Endothelial cell of umbilical vein (primary cell): ENCODE measurements around the gene CNTNAP2. TPM values are rescaled to one million over a fixed set of nuclear protein-coding genes. Genes with fewer than 3 reads are reported as not detected.

ENCODE experiments used
- BruUV-seq: library from RNA; stranded (reverse); fragments of 400-500 nt; replicated peaks from 2 replicates; lab custom pipeline; 2021; lab: Mats Ljungman, UMichigan
- CTCF ChIA-PET: fragments of 300-600, 350-600 bp; sonication (Branson Sonifier 250); formaldehyde crosslinking; loops from one replicate; lab custom pipeline; 2021; ENCODE audit warnings: antibody characterized with exemption, inconsistent platforms; lab: Charles Lee
- POLR2A ChIA-PET: fragments of 300-600, 350-600 bp; sonication (Branson Sonifier 250); formaldehyde crosslinking; loops from one replicate; lab custom pipeline; 2021; ENCODE audit warnings: antibody characterized with exemption, inconsistent platforms; lab: Charles Lee
- DNase-seq: peaks from one replicate; pipeline ENCODE4 v3.0.0-alpha.2; 2011; ENCODE audit warnings: low read depth, low spot score
- FAIRE-seq: peaks from 2 replicates; lab custom pipeline; 2011; peaks lifted over from hg19 to GRCh38; lab: Jason Lieb, UNC
- H2AFZ ChIP-seq: 2 replicates; pipeline ENCODE4 v1.6.0; 2012; ENCODE audit warnings: low read depth, low read length, control low read depth, inconsistent platforms
- H3K27ac ChIP-seq: 2 replicates; pipeline ENCODE4 v1.5.1; 2011; ENCODE audit warnings: low read depth, mild to moderate bottlenecking, control low read depth, low read length, moderate library complexity; ENCODE audit not compliant: insufficient read depth
- H3K27me3 ChIP-seq, 2 experiments: 2 replicates each; pipeline versions ENCODE4 v1.6.0 to v1.6.1; 2011; ENCODE audit warnings: low read length in 2 of 2, mixed read lengths in 1 of 2; ENCODE audit not compliant: control insufficient read depth in 2 of 2, insufficient read depth in 2 of 2
- H3K36me3 ChIP-seq, 2 experiments: 2 replicates in 1 of 2; 3 replicates in 1 of 2; pipeline ENCODE4 v1.5.1; 2011; ENCODE audit warnings: low read length in 2 of 2, mild to moderate bottlenecking in 1 of 2, moderate library complexity in 1 of 2; ENCODE audit not compliant: control insufficient read depth in 2 of 2, insufficient read depth in 2 of 2; ENCODE audit errors: extremely low read depth in 1 of 2
- H3K4me1 ChIP-seq: 3 replicates; pipeline ENCODE4 v1.5.1; 2011; ENCODE audit warnings: mild to moderate bottlenecking, low read length; ENCODE audit not compliant: control insufficient read depth, insufficient read depth; ENCODE audit errors: extremely low read depth
- H3K4me2 ChIP-seq: 2 replicates; pipeline ENCODE4 v1.6.1; 2011; ENCODE audit warnings: low read length, control low read depth, mixed read lengths; ENCODE audit not compliant: insufficient read depth
- H3K4me3 ChIP-seq, 3 experiments: fragments of 200-600 bp in 1 of 3; sonication (generic), shearing (Covaris generic) in 1 of 3; replicated peaks in 1 of 3; 2 replicates each; pipeline ENCODE4 v1.5.1; 2011 to 2016; ENCODE audit warnings: control low read depth in 3 of 3, low read length in 3 of 3, mild to moderate bottlenecking in 2 of 3, inconsistent platforms in 1 of 3, low read depth in 1 of 3, moderate library complexity in 1 of 3; ENCODE audit not compliant: insufficient read depth in 1 of 3
- H3K79me2 ChIP-seq: 2 replicates; pipeline ENCODE4 v1.6.0; 2012; ENCODE audit warnings: low read length, inconsistent platforms; ENCODE audit not compliant: control insufficient read depth, insufficient read depth
- H3K9ac ChIP-seq: replicated peaks from 2 replicates; pipeline ENCODE3; 2011; ENCODE audit warnings: low read length, control low read depth; ENCODE audit not compliant: insufficient read depth; ENCODE audit errors: extremely low read depth
- H3K9me1 ChIP-seq: replicated peaks from 3 replicates; pipeline ENCODE4 v1.6.0; 2011; ENCODE audit warnings: mild to moderate bottlenecking, low read length; ENCODE audit not compliant: control insufficient read depth, insufficient read depth; ENCODE audit errors: extremely low read depth
- H3K9me3 ChIP-seq: replicated peaks from 2 replicates; pipeline ENCODE4 v1.5.1; 2012; ENCODE audit warnings: low read length, inconsistent platforms; ENCODE audit not compliant: control insufficient read depth, insufficient read depth
- H4K20me1 ChIP-seq: replicated peaks from 2 replicates; pipeline ENCODE3; 2011; ENCODE audit warnings: mild to moderate bottlenecking, low read length; ENCODE audit not compliant: control insufficient read depth, insufficient read depth; ENCODE audit errors: extremely low read depth
- CTCF ChIP-seq, 2 donors: IDR thresholded peaks; 1 replicate in 1 of 2; 2 replicates in 1 of 2; pipeline ENCODE4 v1.5.1; 2011; ENCODE audit warnings: low read length in 2 of 2, mild to moderate bottlenecking in 2 of 2, moderate library complexity in 2 of 2, control low read depth in 1 of 2, inconsistent platforms in 1 of 2, low read depth in 1 of 2; ENCODE audit not compliant: insufficient read depth in 1 of 2; ENCODE audit errors: extremely low read depth in 1 of 2
- EZH2 ChIP-seq: IDR thresholded peaks from 2 replicates; pipeline ENCODE4 v1.6.1; 2012; ENCODE audit warnings: borderline replicate concordance, low read depth, mild to moderate bottlenecking, moderate library complexity, low read length, inconsistent platforms; ENCODE audit not compliant: severe bottlenecking
- FOS ChIP-seq: IDR thresholded peaks from 2 replicates; pipeline ENCODE4 v1.6.1; 2011; ENCODE audit warnings: mild to moderate bottlenecking, low read length, moderate library complexity, borderline replicate concordance; ENCODE audit not compliant: insufficient read depth
- GATA2 ChIP-seq: IDR thresholded peaks from 2 replicates; pipeline ENCODE4 v1.7.0; 2011; ENCODE audit warnings: low read depth, mild to moderate bottlenecking, moderate library complexity, mixed read lengths, low read length; ENCODE audit not compliant: insufficient read length, insufficient read depth
- JUN ChIP-seq: IDR thresholded peaks from 2 replicates; pipeline ENCODE4 v1.6.1; 2011; ENCODE audit warnings: borderline replicate concordance, low read depth; ENCODE audit not compliant: insufficient read length, insufficient read depth
- MYC ChIP-seq: IDR thresholded peaks from one replicate; pipeline ENCODE4 v1.6.1; 2011; ENCODE audit warnings: mild to moderate bottlenecking, low read depth, low read length
- POLR2A ChIP-seq: IDR thresholded peaks from 2 replicates; pipeline ENCODE4 v1.6.1; 2012; ENCODE audit warnings: low read depth, mild to moderate bottlenecking, control low read depth, low read length
- POLR2AphosphoS5 ChIP-seq: IDR thresholded peaks from 2 replicates; pipeline ENCODE4 v1.6.1; 2012; ENCODE audit warnings: low read depth, mild to moderate bottlenecking, control low read depth, low read length, moderate library complexity; ENCODE audit not compliant: insufficient read depth
- dilution Hi-C: fragments of 300-500 bp; cut with MboI; formaldehyde crosslinking; loops from one replicate; pipeline ENCODE4 v1.15.0; 2019; ENCODE audit warnings: low sequenced_read_pairs; ENCODE audit not compliant: extremely low pct_ligation_motif_present
- intact Hi-C: fragments of 100-400 bp; cut with micrococcal nuclease; formaldehyde crosslinking; loops from one replicate; pipeline ENCODE4 v1.10.0; 2022
- polyA plus RNA-seq, 4 experiments: library from polyadenylated mRNA; depleted of rRNA in 3 of 4; stranded (reverse) in 3 of 4; unstranded in 1 of 4; fragments of >200 nt; gene quantifications; 2 replicates each; pipeline versions ENCODE4 v1.2.1 to v1.2.3, GENCODE V29; 2011 to 2012; ENCODE audit warnings: missing spikeins in 1 of 4
- total RNA-seq: library from RNA; stranded (reverse); gene quantifications from 2 replicates; pipeline ENCODE4 v1.2.3, GENCODE V29; 2021
- TF ChIP-seq, protein P1 (sequence below): IDR thresholded peaks from 2 replicates; pipeline ENCODE4 v1.6.1; 2011; ENCODE audit not compliant: insufficient read depth, insufficient read length

CNTNAP2 gene
- total and polyA plus RNA-seq, 2 donors (not counting 3 experiments of a cell fraction or from before 2014, with no cell fraction given), result not detected

DNA sequence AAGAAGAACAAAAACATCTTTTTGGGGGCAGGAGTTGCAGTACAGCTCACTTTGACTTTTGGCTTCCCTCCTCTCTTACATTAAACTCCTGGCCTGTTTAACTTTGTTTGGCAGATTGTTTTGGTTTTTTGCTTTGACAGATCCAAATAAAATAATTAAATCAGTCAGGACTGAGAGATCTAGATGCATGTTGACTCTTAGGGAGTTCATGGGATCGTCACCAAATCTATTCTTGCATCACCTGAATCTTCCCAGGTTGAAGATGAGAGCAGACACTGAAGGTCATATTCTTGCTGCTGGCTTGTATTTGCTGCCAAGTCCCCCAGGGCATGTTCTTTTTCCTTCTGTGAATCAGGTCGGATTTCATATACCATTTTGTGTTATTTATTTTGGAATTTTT is 759.4 kb downstream of the CNTNAP2 start:
- TF ChIP-seq FOS (no peak), GATA2 (no peak), POLR2AphosphoS5 (no peak), MYC (no peak), CTCF (IDR thresholded peaks at IDR 0.05; ENCODE audit: extremely low read depth in 1 of 2, insufficient read depth in 1 of 2, low read depth in 1 of 2, low read length in 2 of 2) (no peak), JUN (no peak), POLR2A (no peak), EZH2 (no peak)
- TF ChIP-seq, protein P1, sequence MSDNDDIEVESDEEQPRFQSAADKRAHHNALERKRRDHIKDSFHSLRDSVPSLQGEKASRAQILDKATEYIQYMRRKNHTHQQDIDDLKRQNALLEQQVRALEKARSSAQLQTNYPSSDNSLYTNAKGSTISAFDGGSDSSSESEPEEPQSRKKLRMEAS, result no peak
- ChIA-PET CTCF (no interaction called here), POLR2A (no interaction called here)
- no peak overlapping the region for H3K9ac ChIP-seq
- no peaks in the 10 kb centered on the region for H3K79me2 ChIP-seq
- H3K4me3 ChIP-seq, result no peak overlapping the region
- no peak overlapping the region for H2AFZ ChIP-seq
- BruUV-seq, result no TSS peak
- no peaks in the 10 kb centered on the region for H4K20me1 ChIP-seq
- no peak for FAIRE-seq
- intact Hi-C loops, result no loop called here
- H3K9me1 ChIP-seq, result no peaks in the 10 kb centered on the region
- dilution Hi-C loops, result no loop called here
- H3K4me1 ChIP-seq, result no peaks in the 10 kb centered on the region
- no peak overlapping the region for H3K4me2 ChIP-seq
- no peak for DNase-seq
- no peak overlapping the region for H3K27ac ChIP-seq
- H3K27me3 ChIP-seq, result no peaks in the 10 kb centered on the region
- H3K9me3 ChIP-seq, result no peaks in the 10 kb centered on the region
- no peaks in the 10 kb centered on the region for H3K36me3 ChIP-seq
